Heart left ventricle (tissue), 16 donors: Measurements from ENCODE around the gene WDR37. TPM values are rescaled to one million over a fixed set of nuclear protein-coding genes. Genes with fewer than 3 reads are reported as not detected.

ENCODE experiments used
- ATAC-seq, 4 donors: fragments of 200-7000 bp; cut with Tn5 transposase; one replicate each; pipeline ENCODE4 v1.9.1; 2020 to 2022; ENCODE audit warnings: moderate library complexity in 4 of 4, mild to moderate bottlenecking in 3 of 4, moderate number of reproducible peaks in 1 of 4
- DNase-seq, 5 donors: peaks; one replicate each; pipeline ENCODE4 v3.0.0-alpha.2; 2020
- H3K27ac ChIP-seq, 12 donors: fragments of 200-600 bp; sonication (generic) in 4 of 12; one replicate each; pipeline versions ENCODE4 v1.5.0 to v1.8.0; 2016 to 2022; ENCODE audit warnings: mild to moderate bottlenecking in 2 of 12
- H3K27me3 ChIP-seq, 9 donors: fragments of 200-600 bp; sonication (generic) in 2 of 9; one replicate each; pipeline versions ENCODE4 v1.5.1 to v1.8.0; 2016 to 2022; ENCODE audit warnings: mild to moderate bottlenecking in 3 of 9
- H3K36me3 ChIP-seq, 9 donors: fragments of 200-600 bp; sonication (generic) in 2 of 9; one replicate each; pipeline versions ENCODE4 v1.5.0 to v1.8.0; 2018 to 2022; ENCODE audit warnings: mild to moderate bottlenecking in 2 of 9
- H3K4me1 ChIP-seq, 12 donors: fragments of 200-600 bp; sonication (generic) in 4 of 12; one replicate each; pipeline versions ENCODE4 v1.5.0 to v1.8.0; 2016 to 2022; ENCODE audit warnings: mild to moderate bottlenecking in 3 of 12
- H3K4me3 ChIP-seq, 12 donors: fragments of 200-600 bp; sonication (generic) in 4 of 12; one replicate each; pipeline versions ENCODE4 v1.5.0 to v1.8.0; 2017 to 2022; ENCODE audit warnings: mild to moderate bottlenecking in 9 of 12, moderate library complexity in 4 of 12
- H3K9me3 ChIP-seq, 12 donors: fragments of 200-600 bp; sonication (generic) in 4 of 12; one replicate each; pipeline versions ENCODE4 v1.5.0 to v1.8.0; 2016 to 2022; ENCODE audit warnings: mild to moderate bottlenecking in 1 of 12
- POLR2A ChIP-seq, 2 donors: fragments of 450-650 bp; IDR thresholded peaks; one replicate each; pipeline ENCODE4 v1.6.1; 2017; ENCODE audit warnings: antibody characterized with exemption in 2 of 2, mild to moderate bottlenecking in 2 of 2, moderate library complexity in 2 of 2
- WGBS, 4 donors: extraction: QIAGEN DNeasy Blood & Tissue Kit in 2 of 4; methylation state at CpG; one replicate each; pipeline versions ENCODE4 v1.1.5 to v1.1.7; 2013 to 2018; 5-methylcytosine and 5-hydroxymethylcytosine counted together
- intact Hi-C, 10 donors: fragments of 100-400 bp; cut with DNase I; formaldehyde crosslinking; loops; one replicate each; pipeline versions ENCODE4 v1.11.1 to v1.14.2; 2022
- polyA plus RNA-seq, 2 donors: library from polyadenylated mRNA; stranded (reverse); fragments of 200-250 nt; gene quantifications; one replicate each; pipeline ENCODE4 v1.2.3, GENCODE V29; 2013
- total RNA-seq, 9 donors: library from RNA; depleted of rRNA in 2 of 9; stranded (reverse); fragments of >200 nt in 2 of 9; fragmentation: NEBNext Ultra II Directional in 3 of 9; extraction: Animal tissue kit (Norgen Biotek cat#: 25700) in 3 of 9; gene quantifications; one replicate each; pipeline versions ENCODE4 v1.1.0 to v1.2.4, GENCODE V29; 2016 to 2023
- TF ChIP-seq, protein P1 (sequence below), 12 donors: fragments of 200-600 bp; sonication (generic) in 4 of 12; IDR thresholded peaks; one replicate each; pipeline versions ENCODE4 v1.5.0 to v1.8.0; 2018 to 2022; ENCODE audit warnings: antibody characterized with exemption in 12 of 12, mild to moderate bottlenecking in 5 of 12
- donor health status: ischemic (EF 13 %, LVEDD 7.1; RV severe dilation, severe dysfunction).
- donor health status: healthy with polysubstance abuse.
- donor health status: DM: no; HTN: yes; CAD: no.
- donor health status: DM: no; HTN: no; CAD: no.
- donor health status: ischemic (EF 25% LVEDD 6.9; RV normal size, moderate dysfunction).
- donor health status: ischemic (EF 25% LVEDD 5.7; RV mildly dilated, moderate dysfunction).
- donor health status: healthy.
- donor health status: DM: yes; HTN: yes; CAD: no.
- donor health status: ischemic (EF 35%, LVEDD 5.7; RV mildly dilated, moderate dysfunction).
- donor health status: nonischemic (EF 11% LVEDD 7.7; RV severe dilation, severe dysfunction).
- donor health status: DM: yes; HTN: yes; CAD: no.
- donor health status: PGD.
- donor health status: ischemic (EF 29% LVEDD 5.4; RV normal size, mild dysfunction).
- donor health status: nonischemic (EF 23%, LVEDD 6.1; RV moderate dilation, normal function).

WDR37 gene
- total and polyA plus RNA-seq, 11 donors: 8.4 to 43.3 (median 26.3) TPM

- intact Hi-C loops: no loop called here
- DNase-seq (peak in 1 of 5 donors; percentile 21), ATAC-seq (peak in 1 of 4 donors; percentile 19)
- TF ChIP-seq, protein P1, sequence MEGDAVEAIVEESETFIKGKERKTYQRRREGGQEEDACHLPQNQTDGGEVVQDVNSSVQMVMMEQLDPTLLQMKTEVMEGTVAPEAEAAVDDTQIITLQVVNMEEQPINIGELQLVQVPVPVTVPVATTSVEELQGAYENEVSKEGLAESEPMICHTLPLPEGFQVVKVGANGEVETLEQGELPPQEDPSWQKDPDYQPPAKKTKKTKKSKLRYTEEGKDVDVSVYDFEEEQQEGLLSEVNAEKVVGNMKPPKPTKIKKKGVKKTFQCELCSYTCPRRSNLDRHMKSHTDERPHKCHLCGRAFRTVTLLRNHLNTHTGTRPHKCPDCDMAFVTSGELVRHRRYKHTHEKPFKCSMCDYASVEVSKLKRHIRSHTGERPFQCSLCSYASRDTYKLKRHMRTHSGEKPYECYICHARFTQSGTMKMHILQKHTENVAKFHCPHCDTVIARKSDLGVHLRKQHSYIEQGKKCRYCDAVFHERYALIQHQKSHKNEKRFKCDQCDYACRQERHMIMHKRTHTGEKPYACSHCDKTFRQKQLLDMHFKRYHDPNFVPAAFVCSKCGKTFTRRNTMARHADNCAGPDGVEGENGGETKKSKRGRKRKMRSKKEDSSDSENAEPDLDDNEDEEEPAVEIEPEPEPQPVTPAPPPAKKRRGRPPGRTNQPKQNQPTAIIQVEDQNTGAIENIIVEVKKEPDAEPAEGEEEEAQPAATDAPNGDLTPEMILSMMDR (IDR thresholded peaks at IDR 0.05): no peak
- no peak for TF ChIP-seq POLR2A (IDR thresholded peaks at IDR 0.05)
- Histone ChIP-seq H3K4me1 (no peaks in the 10 kb centered on the region), H3K4me3 (no peak overlapping the region), H3K27me3 (peaks cover 0 to 12% (median 0%) of the 10 kb centered on the region in 9 donors), H3K36me3 (no peaks in the 10 kb centered on the region), H3K9me3 (no peaks in the 10 kb centered on the region), H3K27ac (no peak overlapping the region)
- 81 to 86% (median 83%) methylated on average over 29 of the region's 29 CpGs for WGBS, 4 donors
These were observed 107.0 kb downstream of the WDR37 start for GRCh38 chr10:1163204-1163660.

DNA sequence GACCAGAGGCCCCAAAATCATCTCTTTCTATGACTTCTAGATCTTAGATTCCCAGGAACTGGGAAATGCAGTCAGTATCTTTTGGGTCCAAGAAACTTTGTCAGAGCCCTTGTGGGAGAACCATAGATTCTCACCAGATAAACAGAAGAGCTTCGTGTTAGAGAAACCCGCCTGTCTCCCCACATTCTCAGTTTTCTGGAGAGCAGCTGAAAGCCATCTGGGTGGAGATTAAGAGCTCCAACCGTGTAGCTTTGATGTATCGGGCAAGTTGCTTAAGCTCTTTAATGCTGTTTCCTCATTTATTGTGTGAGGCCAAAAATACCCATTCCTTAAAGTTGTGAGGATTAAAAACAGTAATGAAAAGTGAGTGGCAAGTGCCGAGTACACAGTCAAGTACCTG is 107.6 kb downstream of the WDR37 start:
- 68 to 79% (median 72%) methylated on average over 5 of the region's 5 CpGs for WGBS, 4 donors

DNA sequence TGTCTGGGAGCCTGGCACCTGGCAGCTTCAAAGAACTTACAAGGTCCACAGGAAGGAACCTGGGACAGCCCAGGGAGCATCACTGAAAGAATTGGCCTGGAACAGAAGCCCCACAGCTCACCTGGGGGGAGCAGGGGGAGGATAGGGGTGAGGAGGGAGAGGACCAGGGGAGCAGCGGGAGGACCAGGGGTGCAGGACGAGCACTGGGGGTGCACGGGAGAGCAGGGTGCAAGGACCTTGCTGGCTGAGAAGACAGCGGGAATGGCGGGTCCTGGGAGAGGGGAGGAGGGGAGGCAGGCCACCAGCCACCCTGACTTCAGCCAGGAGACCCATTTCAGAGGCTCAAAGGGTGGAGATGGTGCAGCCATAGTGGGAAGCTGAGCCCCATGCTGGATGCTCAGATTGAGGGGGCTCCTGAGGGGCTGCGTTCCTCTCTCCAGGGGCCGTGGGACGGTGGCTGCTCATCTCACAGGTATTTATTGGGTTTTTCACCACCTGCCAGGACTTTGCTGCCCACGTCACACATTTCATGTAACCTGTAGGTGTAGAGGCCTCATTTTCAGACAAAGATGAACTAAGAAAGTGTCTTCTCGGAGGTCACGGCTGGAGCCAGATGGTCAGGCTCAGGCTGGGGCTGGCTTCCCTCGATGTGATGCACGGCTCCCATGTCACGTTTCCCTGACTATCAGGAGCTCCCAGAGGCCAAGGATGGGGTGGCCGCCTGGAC is 110.1 kb downstream of the WDR37 start:
- peaks cover 0 to 12% (median 0%) of the 10 kb centered on the region in 9 donors for H3K27me3 ChIP-seq
- ATAC-seq (no peak), DNase-seq (peak in 1 of 5 donors; percentile 35)
- WGBS, 4 donors: 84 to 89% (median 86%) methylated on average over 10 to 15 of the region's 15 CpGs
- intact Hi-C loops: no loop called here
- TF ChIP-seq, protein P1 (IDR thresholded peaks at IDR 0.05): no peak
- TF ChIP-seq POLR2A (IDR thresholded peaks at IDR 0.05): no peak
- H3K9me3 ChIP-seq: no peaks in the 10 kb centered on the region
- H3K36me3 ChIP-seq: no peaks in the 10 kb centered on the region
- H3K27ac ChIP-seq: no peak overlapping the region
- no peaks in the 10 kb centered on the region for H3K4me1 ChIP-seq
- no peak overlapping the region for H3K4me3 ChIP-seq

More for the DNA sequence above, 107.6 kb downstream of the WDR37 start:
- intact Hi-C loops: no loop called here
- ATAC-seq: no peak
- no peak for DNase-seq
- H3K27me3 ChIP-seq: peaks cover 0 to 12% (median 0%) of the 10 kb centered on the region in 9 donors
- H3K27ac ChIP-seq: no peak overlapping the region
- TF ChIP-seq, protein P1 (IDR thresholded peaks at IDR 0.05): no peak
- no peak for TF ChIP-seq POLR2A (IDR thresholded peaks at IDR 0.05)
- no peaks in the 10 kb centered on the region for H3K4me1 ChIP-seq
- H3K9me3 ChIP-seq: no peaks in the 10 kb centered on the region
- no peaks in the 10 kb centered on the region for H3K36me3 ChIP-seq
- H3K4me3 ChIP-seq: no peak overlapping the region

GRCh38 chr10:1166828-1167275 is 110.7 kb downstream of the WDR37 start:
- TF ChIP-seq, protein P1 (IDR thresholded peaks at IDR 0.05): no peak
- ATAC-seq (no peak), DNase-seq (peak in 1 of 5 donors; percentile 30)
- H3K27me3 ChIP-seq: peaks cover 0 to 12% (median 0%) of the 10 kb centered on the region in 9 donors
- no peak overlapping the region for H3K27ac ChIP-seq
- no peaks in the 10 kb centered on the region for H3K9me3 ChIP-seq
- no peaks in the 10 kb centered on the region for H3K4me1 ChIP-seq
- intact Hi-C loops: no loop called here
- H3K4me3 ChIP-seq: no peak overlapping the region
- WGBS, 4 donors: 82 to 87% (median 84%) methylated on average over 8 to 9 of the region's 9 CpGs
- no peaks in the 10 kb centered on the region for H3K36me3 ChIP-seq
